OCI-LY1 (cell line): ENCODE data around the gene CHAF1A.

Source experiments
- CTCF ChIP-seq: fragments of 200-600 bp; sonication (generic), shearing (Covaris generic); IDR thresholded peaks from 2 replicates; pipeline ENCODE4 v1.5.1; 2017; ENCODE audit warnings: mild to moderate bottlenecking, antibody characterized with exemption, low read length, moderate library complexity, mixed read lengths
- EZH2 ChIP-seq: fragments of 200-600 bp; sonication (generic), shearing (Covaris generic); IDR thresholded peaks from 2 replicates; pipeline ENCODE4 v1.8.0; 2017; ENCODE audit warnings: borderline replicate concordance, mixed run types, mild to moderate bottlenecking, antibody characterized with exemption, low read length, moderate library complexity, mixed read lengths

- TF ChIP-seq CTCF = no peak
- no peak for TF ChIP-seq EZH2
These were observed 41.0 kb upstream of the CHAF1A start for GRCh38 chr19:4361152-4362046.
